ENCODE measurements around the gene RPL13A. TPM values are rescaled to one million over a fixed set of nuclear protein-coding genes. Genes with fewer than 3 reads are reported as not detected.
A peak's percentile ranks its signal among the peaks of the same experiment; 100 is the strongest.
"Not testable (repeated sequence)": the region's sequence is repeated elsewhere in the genome, so short reads cannot be mapped to it uniquely, and the experiment has no call there.

The RPL13A gene
- total and polyA plus RNA-seq, 9 of the 15 experiments (the other 6 are each of a cell fraction or from before 2014, with no cell fraction given), result 1,744 to 5,482 (median 2,949) TPM

GRCh38 chr19:49444100-49444700 lies 43.2 kb upstream of the RPL13A start:
- H2AFZ ChIP-seq (ENCODE audit: low read depth, low read length), result peak overlapping the region; percentile 99

More at GRCh38 chr19:49444100-49444700, 43.2 kb upstream of the RPL13A start:
- H4K20me1 ChIP-seq (replicated peaks; ENCODE audit: control insufficient read depth, insufficient read depth, low read length); H3K27ac ChIP-seq (ENCODE audit: extremely low read depth, low read depth, low read length); H3K9ac ChIP-seq (ENCODE audit: insufficient read depth in 1 of 2, low read depth in 2 of 2, low read length in 2 of 2); H3K9me1 ChIP-seq (ENCODE audit: control insufficient read depth, insufficient read depth, low read length); BruUV-seq (replicated peaks); in situ Hi-C loops (cut with MboI); DNase-seq (ENCODE audit: extremely low read depth in 1 of 4, low spot score in 3 of 4); H3K9me3 ChIP-seq (replicated peaks; ENCODE audit: control insufficient read depth, insufficient read depth, low read depth, low read length); H3K4me3 ChIP-seq; FAIRE-seq; ATAC-seq: not testable (repeated sequence)
- CTCF ChIA-PET (ENCODE audit: low intra/inter-chr PET ratio), result interaction anchor here (0.6 to 3.1 kb wide), 5 partner anchors 52 to 222 kb away, joined by 3 to 59 read pairs (median 4); partner anchors contain the start of genes DKKL1 and KASH5
- Histone ChIP-seq H3K79me2 (ENCODE audit: control insufficient read depth, insufficient read depth, low read length) (peaks cover 12% of the 10 kb centered on the region), H3K27me3 (ENCODE audit: control insufficient read depth in 2 of 2, insufficient read depth in 2 of 2, low read length in 2 of 2) (peaks cover 7 to 16% of the 10 kb centered on the region in 2 experiments; a peak in 3 of 5 replicates), H3K4me2 (ENCODE audit: insufficient read depth, low read length) (peak overlapping the region; percentile 89), H3K36me3 (ENCODE audit: control insufficient read depth, insufficient read depth, low read length) (peaks cover 30% of the 10 kb centered on the region; the same call in 2 of the 3 replicates), H3K4me1 (replicated peaks in 1 of 2; ENCODE audit: control insufficient read depth in 2 of 2, insufficient read depth in 2 of 2, low read length in 2 of 2) (peaks cover 33 to 66% of the 10 kb centered on the region in 2 experiments)
- POLR2A ChIA-PET, result interaction anchor here (0.6 to 1.7 kb wide), 2 partner anchors 9 to 199 kb away, joined by 3 to 5 read pairs; partner anchors contain the start of gene ALDH16A1
- intact Hi-C loops (cut with micrococcal nuclease), result loop anchor here (5.0 to 10.0 kb wide), 2 partner anchors 179 to 292 kb away; no protein-coding TSS in a partner anchor
- WGBS (ENCODE audit: insufficient coverage, low coverage, missing lambda C conversion rate), result 60% methylated on average over 3 of the region's 5 CpGs
- TF ChIP-seq ZNF512 (tag; IDR thresholded peaks at IDR 0.05), result peak; percentile 76
